ENCODE data around the gene ST8SIA6. TPM values are rescaled to one million over a fixed set of nuclear protein-coding genes. Genes with fewer than 3 reads are reported as not detected.

ST8SIA6 gene
- polyA plus RNA-seq, 2 of the 4 experiments (the other 2 are of a cell fraction) = 0.16 to 0.25 TPM

DNA sequence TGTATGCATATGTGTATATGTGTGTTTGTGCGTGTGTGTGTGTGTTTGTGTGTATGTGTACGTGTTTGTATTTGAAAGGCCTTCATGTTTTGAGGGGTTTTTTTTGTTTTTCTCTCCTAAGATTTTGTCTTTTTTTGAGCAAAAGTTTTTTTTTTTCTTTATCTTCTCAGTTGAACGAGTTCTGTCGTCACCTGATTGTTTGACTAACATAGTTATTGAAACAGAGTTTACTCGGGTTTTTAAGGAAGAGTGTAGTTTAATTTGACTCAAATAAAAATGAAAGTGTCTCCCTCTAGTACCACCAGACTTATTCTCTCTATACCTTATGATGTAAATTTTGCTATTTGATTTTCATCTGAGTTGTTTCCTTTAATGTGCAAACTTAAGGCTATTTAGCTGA is 73.5 kb downstream of the ST8SIA6 start:
- 41% methylated on average over 5 of the region's 5 CpGs for WGBS (ENCODE audit: missing lambda C conversion rate)
- no peak overlapping the region for H3K27ac ChIP-seq
- no peaks in the 10 kb centered on the region for H3K9me3 ChIP-seq
- no peak overlapping the region for H3K4me2 ChIP-seq
- H3K4me3 ChIP-seq = no peak overlapping the region
- POLR2A ChIA-PET = no interaction called here
- no peaks in the 10 kb centered on the region for H3K4me1 ChIP-seq
- DNase-seq (ENCODE audit: low read depth in 1 of 2, low spot score in 1 of 2) = no peak
- FAIRE-seq = peak; percentile 28
- no peak for TF ChIP-seq FOSL2 (IDR thresholded peaks at IDR 0.05)
- TF ChIP-seq FOSL2 (CRISPR knock-in tag; IDR thresholded peaks at IDR 0.05) = no peak
- no peak for TF ChIP-seq KDM5A (IDR thresholded peaks at IDR 0.05)
- TF ChIP-seq ZNF302 (CRISPR knock-in tag; IDR thresholded peaks at IDR 0.05) = no peak
- no peak for TF ChIP-seq JUNB (IDR thresholded peaks at IDR 0.05)
- TF ChIP-seq, protein P1, sequence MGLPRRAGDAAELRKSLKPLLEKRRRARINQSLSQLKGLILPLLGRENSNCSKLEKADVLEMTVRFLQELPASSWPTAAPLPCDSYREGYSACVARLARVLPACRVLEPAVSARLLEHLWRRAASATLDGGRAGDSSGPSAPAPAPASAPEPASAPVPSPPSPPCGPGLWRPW (IDR thresholded peaks at IDR 0.05) = no peak
- TF ChIP-seq EP300 (IDR thresholded peaks at IDR 0.05) = no peak
- TF ChIP-seq, protein P2, sequence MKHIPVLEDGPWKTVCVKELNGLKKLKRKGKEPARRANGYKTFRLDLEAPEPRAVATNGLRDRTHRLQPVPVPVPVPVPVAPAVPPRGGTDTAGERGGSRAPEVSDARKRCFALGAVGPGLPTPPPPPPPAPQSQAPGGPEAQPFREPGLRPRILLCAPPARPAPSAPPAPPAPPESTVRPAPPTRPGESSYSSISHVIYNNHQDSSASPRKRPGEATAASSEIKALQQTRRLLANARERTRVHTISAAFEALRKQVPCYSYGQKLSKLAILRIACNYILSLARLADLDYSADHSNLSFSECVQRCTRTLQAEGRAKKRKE (CRISPR knock-in tag; IDR thresholded peaks at IDR 0.05; ENCODE audit: low read depth) = no peak
- TF ChIP-seq RCOR1 (IDR thresholded peaks at IDR 0.05; ENCODE audit: low read depth, low read length) = no peak
- no peak for TF ChIP-seq MAZ (IDR thresholded peaks at IDR 0.05; ENCODE audit: borderline replicate concordance, low read depth, low read length)
- no peak for TF ChIP-seq POLR2A (IDR thresholded peaks at IDR 0.05; ENCODE audit: low read length)
- no peak for ATAC-seq
- CTCF ChIA-PET = no interaction called here

DNA sequence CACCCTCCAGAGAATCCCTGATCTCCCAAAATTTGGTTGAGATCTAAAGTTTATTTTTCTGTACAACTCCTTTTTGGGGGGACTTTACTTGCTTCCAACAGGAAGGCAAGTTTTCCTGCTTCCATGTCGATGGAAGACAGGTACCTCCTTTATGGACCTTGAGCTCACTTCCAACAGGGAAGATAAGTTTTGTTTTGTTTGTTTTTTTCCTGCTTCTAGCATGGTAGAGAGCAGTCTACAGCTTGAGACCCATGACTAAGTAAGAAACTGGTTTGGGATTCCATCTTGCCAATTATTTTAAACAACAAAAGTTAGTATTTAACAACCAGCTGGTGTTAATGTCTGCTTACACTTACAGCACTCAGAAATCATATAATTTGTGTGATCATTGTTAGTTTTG is 74.4 kb downstream of the ST8SIA6 start:
- FAIRE-seq (no peak), DNase-seq (ENCODE audit: low read depth in 1 of 2, low spot score in 1 of 2) (no peak), ATAC-seq (no peak)
- no peak overlapping the region for H3K4me3 ChIP-seq
- ChIA-PET CTCF (no interaction called here), POLR2A (no interaction called here)
- no peak overlapping the region for H3K4me2 ChIP-seq
- H3K9me3 ChIP-seq = no peaks in the 10 kb centered on the region
- TF ChIP-seq FOSL2 (IDR thresholded peaks at IDR 0.05) = no peak
- no peak for TF ChIP-seq FOSL2 (CRISPR knock-in tag; IDR thresholded peaks at IDR 0.05)
- no peak for TF ChIP-seq RCOR1 (IDR thresholded peaks at IDR 0.05; ENCODE audit: low read depth, low read length)
- TF ChIP-seq HOXB13 (CRISPR knock-in tag; IDR thresholded peaks at IDR 0.05; ENCODE audit: low read depth) = no peak
- no peak for TF ChIP-seq EHF (CRISPR knock-in tag; IDR thresholded peaks at IDR 0.05)
- 5% methylated on average over 1 of the region's 1 CpG for WGBS (ENCODE audit: missing lambda C conversion rate)
- H3K4me1 ChIP-seq = no peaks in the 10 kb centered on the region
- no peak overlapping the region for H3K27ac ChIP-seq

DNA sequence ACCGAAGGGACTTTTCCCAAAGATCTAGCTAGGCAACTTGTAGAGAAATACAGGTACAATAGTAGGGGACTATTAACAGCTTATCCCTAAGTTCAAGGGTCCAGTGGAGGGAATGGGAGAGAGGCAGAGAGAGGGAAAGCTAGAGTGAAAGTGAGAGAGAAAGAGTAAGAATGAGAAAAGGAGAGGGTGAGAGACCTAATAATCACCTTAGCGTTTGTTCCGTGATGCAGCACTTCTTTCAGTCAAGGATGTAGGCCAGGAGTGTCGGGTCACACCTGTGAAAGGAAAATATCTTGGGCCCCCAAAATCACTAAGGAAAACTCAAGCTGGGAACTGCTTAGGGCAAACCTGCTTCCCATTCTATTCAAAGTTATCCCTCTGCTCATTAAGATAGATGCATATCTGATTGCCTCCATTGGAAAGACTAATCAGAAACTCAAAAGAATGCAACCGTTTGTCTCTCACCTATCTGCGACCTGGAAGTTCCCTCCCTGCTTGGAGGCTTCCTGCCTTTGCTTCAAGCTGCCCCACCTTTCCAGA is 75.2 kb downstream of the ST8SIA6 start:
- no peaks in the 10 kb centered on the region for H3K9me3 ChIP-seq
- no peak overlapping the region for H3K4me3 ChIP-seq
- no peak for ATAC-seq
- no peaks in the 10 kb centered on the region for H3K4me1 ChIP-seq
- FAIRE-seq = no peak
- CTCF ChIA-PET = no interaction called here
- no peak for DNase-seq (ENCODE audit: low read depth in 1 of 2, low spot score in 1 of 2)
- no peak overlapping the region for H3K4me2 ChIP-seq
- WGBS (ENCODE audit: missing lambda C conversion rate) = 60% methylated on average over 6 of the region's 6 CpGs
- TF ChIP-seq KDM1A (IDR thresholded peaks at IDR 0.05; ENCODE audit: low read depth) (no peak), ZC3H11A (IDR thresholded peaks at IDR 0.05) (no peak), EP300 (IDR thresholded peaks at IDR 0.05) (no peak), RAD21 (conservative IDR thresholded peaks at IDR 0.05 in 1 of 2, IDR thresholded peaks at IDR 0.05 in 1 of 2) (no peak), TP53 (CRISPR knock-in tag; IDR thresholded peaks at IDR 0.05) (no peak), MAFK (IDR thresholded peaks at IDR 0.05; ENCODE audit: partially characterized antibody) (no peak), ZSCAN20 (CRISPR knock-in tag; IDR thresholded peaks at IDR 0.05) (no peak), PHF8 (IDR thresholded peaks at IDR 0.05; ENCODE audit: borderline replicate concordance, low read depth) (no peak), EHF (CRISPR knock-in tag; IDR thresholded peaks at IDR 0.05) (no peak)
- TF ChIP-seq, protein P3, sequence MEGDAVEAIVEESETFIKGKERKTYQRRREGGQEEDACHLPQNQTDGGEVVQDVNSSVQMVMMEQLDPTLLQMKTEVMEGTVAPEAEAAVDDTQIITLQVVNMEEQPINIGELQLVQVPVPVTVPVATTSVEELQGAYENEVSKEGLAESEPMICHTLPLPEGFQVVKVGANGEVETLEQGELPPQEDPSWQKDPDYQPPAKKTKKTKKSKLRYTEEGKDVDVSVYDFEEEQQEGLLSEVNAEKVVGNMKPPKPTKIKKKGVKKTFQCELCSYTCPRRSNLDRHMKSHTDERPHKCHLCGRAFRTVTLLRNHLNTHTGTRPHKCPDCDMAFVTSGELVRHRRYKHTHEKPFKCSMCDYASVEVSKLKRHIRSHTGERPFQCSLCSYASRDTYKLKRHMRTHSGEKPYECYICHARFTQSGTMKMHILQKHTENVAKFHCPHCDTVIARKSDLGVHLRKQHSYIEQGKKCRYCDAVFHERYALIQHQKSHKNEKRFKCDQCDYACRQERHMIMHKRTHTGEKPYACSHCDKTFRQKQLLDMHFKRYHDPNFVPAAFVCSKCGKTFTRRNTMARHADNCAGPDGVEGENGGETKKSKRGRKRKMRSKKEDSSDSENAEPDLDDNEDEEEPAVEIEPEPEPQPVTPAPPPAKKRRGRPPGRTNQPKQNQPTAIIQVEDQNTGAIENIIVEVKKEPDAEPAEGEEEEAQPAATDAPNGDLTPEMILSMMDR (IDR thresholded peaks at IDR 0.05) = no peak
- TF ChIP-seq, protein P4, sequence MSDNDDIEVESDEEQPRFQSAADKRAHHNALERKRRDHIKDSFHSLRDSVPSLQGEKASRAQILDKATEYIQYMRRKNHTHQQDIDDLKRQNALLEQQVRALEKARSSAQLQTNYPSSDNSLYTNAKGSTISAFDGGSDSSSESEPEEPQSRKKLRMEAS (IDR thresholded peaks at IDR 0.05) = no peak
- POLR2A ChIA-PET = no interaction called here
- H3K27ac ChIP-seq = no peak overlapping the region
